Pancreas (tissue), 10 donors: ENCODE results near the gene ALS2. TPM values are rescaled to one million over a fixed set of nuclear protein-coding genes. Genes with fewer than 3 reads are reported as not detected.

Experiments used
- ATAC-seq, 4 donors: fragments of 200-7000 bp; cut with Tn5 transposase; one replicate each; pipeline versions ENCODE4 v1.8.0 to v1.9.1; 2020; ENCODE audit warnings: mild to moderate bottlenecking in 4 of 4, moderate library complexity in 4 of 4
- DNase-seq, 6 donors: peaks; one replicate each; pipeline ENCODE4 v3.0.0-alpha.2; 2020
- FAIRE-seq: peaks from 2 replicates; lab custom pipeline; 2012; peaks lifted over from hg19 to GRCh38; lab: Jason Lieb, UNC
- H3K27ac ChIP-seq, 4 donors: fragments of 200-600 bp; sonication (generic); 1 replicate in 3 of 4; 2 replicates in 1 of 4; pipeline versions ENCODE4 v1.5.0 to v1.8.0; 2020
- H3K27me3 ChIP-seq, 4 donors: fragments of 200-600 bp; one replicate each; pipeline ENCODE4 v1.8.0; 2021
- H3K36me3 ChIP-seq, 3 donors: fragments of 200-600 bp; sonication (generic) in 1 of 3; one replicate each; pipeline versions ENCODE4 v1.5.0 to v1.8.0; 2020 to 2021
- H3K4me1 ChIP-seq, 3 donors: fragments of 200-600 bp; one replicate each; pipeline ENCODE4 v1.8.0; 2021
- H3K4me3 ChIP-seq, 4 donors: fragments of 200-600 bp; sonication (generic) in 2 of 4; one replicate each; pipeline versions ENCODE4 v1.5.0 to v1.8.0; 2020 to 2021
- H3K9me3 ChIP-seq, 4 donors: fragments of 200-600 bp; one replicate each; pipeline ENCODE4 v1.8.0; 2021
- WGBS, 2 donors: extraction: QIAGEN DNeasy Blood & Tissue Kit; methylation state at CpG; one replicate each; pipeline ENCODE4 v1.1.7; 2013; 5-methylcytosine and 5-hydroxymethylcytosine counted together
- intact Hi-C, 3 donors: fragments of 100-400 bp; cut with DNase I; formaldehyde crosslinking; loops; one replicate each; pipeline versions ENCODE4 v1.11.1 to v1.14.2; 2022
- polyA plus RNA-seq, 2 donors: library from polyadenylated mRNA; stranded (reverse); fragments of 200-250 nt; gene quantifications; one replicate each; pipeline ENCODE4 v1.2.3, GENCODE V29; 2013
- total RNA-seq, 6 donors: library from RNA; stranded (reverse); fragmentation: NEBNext Ultra II Directional in 4 of 6; extraction: Animal tissue kit (Norgen Biotek cat#: 25700) in 4 of 6; gene quantifications; one replicate each; pipeline versions ENCODE4 v1.2.1 to v1.2.4, GENCODE V29; 2021 to 2023
- TF ChIP-seq, protein P1 (sequence below), 4 donors: fragments of 200-600 bp; sonication (generic) in 3 of 4; IDR thresholded peaks; one replicate each; pipeline versions ENCODE4 v1.5.0 to v1.8.0; 2021; ENCODE audit warnings: antibody characterized with exemption in 4 of 4
- donor health status: healthy with polysubstance abuse.
- donor health status: DM: no; HTN: no; CAD: no; lungs with moderate emphysema.
- donor health status: DM: no; HTN: no; CAD: no.
- donor health status: control.
- donor health status: control.
- donor health status: Bipolar disorder and iron deficiency.
- donor health status: DM: yes; HTN: yes; CAD: no.
- donor health status: DM: no; HTN: no; CAD: no.
- donor health status: DM: no; HTN: no; CAD: no.
- donor health status: DM: yes; HTN: yes; CAD: no.

The ALS2 gene
- total and polyA plus RNA-seq, 8 donors: 4.8 to 12.9 (median 6.9) TPM

DNA sequence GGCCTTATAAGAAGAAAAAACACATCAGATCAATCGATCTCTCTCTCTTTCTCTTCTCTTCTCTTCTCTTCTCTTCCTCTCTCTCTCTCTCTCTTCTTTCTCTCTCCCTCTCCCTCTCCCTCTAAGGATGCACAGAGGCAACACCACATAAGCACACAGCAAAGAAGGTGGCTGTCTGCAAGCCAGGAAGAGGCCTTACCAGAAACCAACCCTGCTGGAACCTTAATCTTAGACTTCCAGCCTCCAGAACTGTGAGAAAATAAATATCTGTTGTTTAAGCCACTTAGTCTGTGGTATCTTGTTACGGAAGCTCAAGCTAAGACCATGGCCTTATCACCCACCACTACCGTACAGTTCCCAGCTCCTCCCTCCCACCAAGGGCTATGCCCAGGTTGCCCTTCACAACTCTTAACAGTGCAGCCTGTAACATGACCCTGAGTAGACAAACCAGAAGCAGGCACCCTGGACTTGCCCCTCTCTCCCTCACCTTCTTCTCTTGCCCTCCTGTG lies 112.3 kb downstream of the ALS2 start:
- WGBS, 2 donors: 43 to 60% methylated on average over 3 of the region's 3 CpGs

DNA sequence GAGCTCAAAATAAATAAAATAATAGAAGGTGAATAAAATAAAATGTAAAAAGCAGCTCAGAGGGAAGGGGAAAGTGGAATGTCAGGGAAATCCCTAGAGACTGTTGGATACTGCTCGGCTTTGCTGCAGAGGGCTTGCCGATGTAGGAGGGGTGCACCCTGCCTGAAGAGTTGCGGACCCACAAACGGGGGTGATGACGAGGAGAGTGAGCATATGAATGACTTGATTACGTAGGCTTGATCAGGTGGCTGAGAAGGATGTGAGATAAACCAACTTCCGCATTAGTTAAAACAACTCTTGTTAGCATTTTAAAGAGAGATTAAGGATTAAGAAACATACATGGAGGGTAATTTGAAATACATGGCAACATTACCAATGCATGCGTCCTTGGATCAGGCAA lies 116.4 kb downstream of the ALS2 start:
- Histone ChIP-seq H3K9me3 (no peaks in the 10 kb centered on the region), H3K4me1 (no peaks in the 10 kb centered on the region), H3K4me3 (no peak overlapping the region), H3K36me3 (no peaks in the 10 kb centered on the region), H3K27ac (no peak overlapping the region), H3K27me3 (no peaks in the 10 kb centered on the region)
- intact Hi-C loops: no loop called here
- DNase-seq: no peak
- FAIRE-seq: no peak
- TF ChIP-seq, protein P1, sequence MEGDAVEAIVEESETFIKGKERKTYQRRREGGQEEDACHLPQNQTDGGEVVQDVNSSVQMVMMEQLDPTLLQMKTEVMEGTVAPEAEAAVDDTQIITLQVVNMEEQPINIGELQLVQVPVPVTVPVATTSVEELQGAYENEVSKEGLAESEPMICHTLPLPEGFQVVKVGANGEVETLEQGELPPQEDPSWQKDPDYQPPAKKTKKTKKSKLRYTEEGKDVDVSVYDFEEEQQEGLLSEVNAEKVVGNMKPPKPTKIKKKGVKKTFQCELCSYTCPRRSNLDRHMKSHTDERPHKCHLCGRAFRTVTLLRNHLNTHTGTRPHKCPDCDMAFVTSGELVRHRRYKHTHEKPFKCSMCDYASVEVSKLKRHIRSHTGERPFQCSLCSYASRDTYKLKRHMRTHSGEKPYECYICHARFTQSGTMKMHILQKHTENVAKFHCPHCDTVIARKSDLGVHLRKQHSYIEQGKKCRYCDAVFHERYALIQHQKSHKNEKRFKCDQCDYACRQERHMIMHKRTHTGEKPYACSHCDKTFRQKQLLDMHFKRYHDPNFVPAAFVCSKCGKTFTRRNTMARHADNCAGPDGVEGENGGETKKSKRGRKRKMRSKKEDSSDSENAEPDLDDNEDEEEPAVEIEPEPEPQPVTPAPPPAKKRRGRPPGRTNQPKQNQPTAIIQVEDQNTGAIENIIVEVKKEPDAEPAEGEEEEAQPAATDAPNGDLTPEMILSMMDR (IDR thresholded peaks at IDR 0.05): no peak
- whole genome bisulfite sequencing, 2 donors: 65 to 79% methylated on average over 8 of the region's 8 CpGs
- ATAC-seq: no peak

More for the DNA sequence above, 112.3 kb downstream of the ALS2 start:
- Histone ChIP-seq H3K27ac (no peak overlapping the region), H3K27me3 (no peaks in the 10 kb centered on the region), H3K4me3 (no peak overlapping the region), H3K4me1 (no peaks in the 10 kb centered on the region), H3K36me3 (no peaks in the 10 kb centered on the region), H3K9me3 (no peaks in the 10 kb centered on the region)
- DNase-seq (no peak), ATAC-seq (no peak), FAIRE-seq (no peak)
- TF ChIP-seq, protein P1 (IDR thresholded peaks at IDR 0.05): no peak
- intact Hi-C loops: no loop called here

DNA sequence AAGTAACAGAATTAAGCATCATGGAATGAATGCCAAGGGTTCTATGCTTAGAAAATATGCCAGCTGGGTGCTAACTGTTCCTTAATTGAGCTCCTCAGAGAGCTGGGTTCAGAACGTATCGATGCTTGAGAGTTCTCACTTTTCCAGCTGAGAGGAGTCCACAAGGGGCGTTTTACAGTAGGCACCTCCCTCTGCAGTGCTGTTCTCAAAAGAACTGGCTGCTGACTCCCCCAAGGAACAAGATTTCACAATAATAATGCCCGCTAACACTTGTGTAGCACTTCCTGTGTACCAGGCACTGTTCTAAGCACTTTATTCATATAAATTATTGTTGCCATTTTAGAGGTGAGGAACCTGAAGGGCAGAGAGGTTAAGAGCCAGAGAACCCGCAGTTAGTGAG lies 119.4 kb downstream of the ALS2 start:
- Histone ChIP-seq H3K27me3 (no peaks in the 10 kb centered on the region), H3K36me3 (no peaks in the 10 kb centered on the region), H3K4me3 (no peak overlapping the region), H3K9me3 (no peaks in the 10 kb centered on the region), H3K27ac (no peak overlapping the region), H3K4me1 (no peaks in the 10 kb centered on the region)
- DNase-seq (no peak), FAIRE-seq (no peak), ATAC-seq (no peak)
- TF ChIP-seq, protein P1 (IDR thresholded peaks at IDR 0.05): no peak
- WGBS, 2 donors: 43 to 46% methylated on average over 5 of the region's 5 CpGs
- intact Hi-C loops: no loop called here

DNA sequence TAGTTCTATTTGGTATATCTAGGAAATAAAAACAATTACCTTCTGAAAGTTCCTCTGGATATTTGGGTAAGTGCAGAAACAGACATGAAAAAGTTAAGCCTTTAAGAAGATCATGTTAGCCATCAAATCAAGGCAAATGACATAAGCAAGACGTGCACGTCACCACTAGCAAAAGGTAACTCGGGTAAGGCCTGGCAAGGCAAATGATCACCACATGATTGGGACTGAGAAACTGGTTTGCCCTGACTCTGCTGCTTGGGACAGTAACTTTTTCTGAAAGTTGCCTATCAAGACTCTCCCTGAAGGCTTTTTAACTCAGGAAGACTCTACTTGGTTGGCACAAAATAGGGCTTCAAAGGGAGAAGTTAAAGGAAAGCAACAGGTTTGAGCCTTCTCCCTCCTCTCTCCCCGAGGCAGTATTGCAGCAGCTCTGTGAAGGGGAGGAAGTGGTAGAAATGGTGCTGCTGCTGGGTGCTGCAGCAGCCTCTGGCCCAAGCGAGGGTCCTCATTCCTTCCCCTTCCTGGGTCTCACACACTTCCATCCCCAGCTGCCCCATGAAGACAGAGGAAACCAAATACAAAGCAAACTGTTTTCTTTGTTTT lies 120.3 kb downstream of the ALS2 start:
- Histone ChIP-seq H3K4me1 (no peaks in the 10 kb centered on the region), H3K27ac (no peak overlapping the region), H3K27me3 (no peaks in the 10 kb centered on the region), H3K36me3 (no peaks in the 10 kb centered on the region), H3K9me3 (no peaks in the 10 kb centered on the region), H3K4me3 (no peak overlapping the region)
- ATAC-seq (no peak), FAIRE-seq (no peak), DNase-seq (no peak)
- intact Hi-C loops: no loop called here
- WGBS, 2 donors: 52 to 60% methylated on average over 5 of the region's 5 CpGs
- TF ChIP-seq, protein P1 (IDR thresholded peaks at IDR 0.05): no peak

DNA sequence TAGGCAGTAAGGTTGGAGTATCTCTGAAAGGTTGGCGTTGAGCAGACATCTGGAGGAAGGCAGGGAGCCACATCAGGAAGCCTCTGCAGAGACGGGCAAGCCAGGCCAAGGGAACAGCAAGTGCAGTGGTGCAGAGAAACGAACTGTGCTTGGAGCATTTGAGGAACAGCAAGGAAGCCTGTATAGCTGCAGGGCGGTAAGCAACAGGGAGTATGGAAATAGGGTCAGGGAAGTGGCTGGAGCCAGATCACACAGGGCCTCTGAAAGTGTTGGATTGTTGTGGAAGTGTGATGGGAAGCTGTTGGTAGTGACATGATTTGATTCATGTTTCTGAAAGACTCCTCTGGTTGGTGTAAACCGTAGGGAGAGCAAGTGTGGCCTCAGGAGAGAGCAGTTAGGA lies 124.0 kb downstream of the ALS2 start:
- intact Hi-C loops: no loop called here
- no peaks in the 10 kb centered on the region for H3K4me1 ChIP-seq
- WGBS, 2 donors: 70 to 75% methylated on average over 5 of the region's 5 CpGs
- H3K9me3 ChIP-seq: no peaks in the 10 kb centered on the region
- no peak overlapping the region for H3K27ac ChIP-seq
- ATAC-seq (no peak), DNase-seq (no peak), FAIRE-seq (no peak)
- H3K27me3 ChIP-seq: no peaks in the 10 kb centered on the region
- TF ChIP-seq, protein P1 (IDR thresholded peaks at IDR 0.05): no peak
- H3K4me3 ChIP-seq: no peak overlapping the region
- H3K36me3 ChIP-seq: no peaks in the 10 kb centered on the region
